Panc1 (cell line): ENCODE results near the gene BCL3. TPM values are rescaled to one million over a fixed set of nuclear protein-coding genes. Genes with fewer than 3 reads are reported as not detected.

Experiments used
- microRNA-seq: library from miRNA; unstranded; fragments of <30 nt; microRNA quantifications from one replicate; pipeline ENCODE4 v1.1.0, GENCODE V29; 2020; ENCODE audit not compliant: unreplicated experiment
- total RNA-seq: library from RNA; stranded (reverse); gene quantifications from one replicate; pipeline ENCODE4 v1.2.1, GENCODE V29; 2021; ENCODE audit not compliant: unreplicated experiment

The BCL3 gene
- total RNA-seq, 1 experiment from 2014 or later = 48.5 TPM

Small RNA genes lying within 50 kb of the gene (microRNA-seq; reads per million reads assigned to microRNA genes)
- gene MIR8085 = not detected

Other genes starting within 250 kb of the BCL3 start
- 6.7 TPM for gene ZNF180, start 248.2 kb upstream of the BCL3 start, total RNA-seq
- gene CEACAM20, start 219.0 kb upstream of the BCL3 start, total RNA-seq = not detected
- gene IGSF23, start 135.1 kb upstream of the BCL3 start, total RNA-seq = not detected
- gene PVR, start 104.8 kb upstream of the BCL3 start, total RNA-seq = 47.7 TPM
- gene CEACAM19, start 77.2 kb upstream of the BCL3 start, total RNA-seq = 1.2 TPM
- gene CEACAM16, start 49.6 kb upstream of the BCL3 start, total RNA-seq = not detected
- 0.80 TPM for gene CBLC, start 29.2 kb downstream of the BCL3 start, total RNA-seq
- gene BCAM, start 60.4 kb downstream of the BCL3 start, total RNA-seq = 21.5 TPM
- 104 TPM for gene NECTIN2, start 97.6 kb downstream of the BCL3 start, total RNA-seq
- gene TOMM40, start 142.5 kb downstream of the BCL3 start, total RNA-seq = 147 TPM
- 780 TPM for gene APOE, start 157.1 kb downstream of the BCL3 start, total RNA-seq
- gene APOC1, start 165.9 kb downstream of the BCL3 start, total RNA-seq = 48.5 TPM
- gene APOC4, start 193.5 kb downstream of the BCL3 start, total RNA-seq = not detected
- gene APOC2, start 197.3 kb downstream of the BCL3 start, total RNA-seq = not detected
- 98.4 TPM for gene CLPTM1, start 206.7 kb downstream of the BCL3 start, total RNA-seq